Body of pancreas (tissue), 4 donors: ENCODE data around the gene CGNL1. TPM values are rescaled to one million over a fixed set of nuclear protein-coding genes. Genes with fewer than 3 reads are reported as not detected.
A peak's percentile ranks its signal among the peaks of the same experiment; 100 is the strongest.

Source experiments
- ATAC-seq: fragments of 150-250 bp; one replicate; pipeline ENCODE4 v1.9.1; 2016
- DNase-seq, 4 donors: peaks; one replicate each; pipeline ENCODE4 v3.0.0-alpha.2; 2019
- H3K27ac ChIP-seq, 4 donors: fragments of 200-600 bp; sonication (generic); 1 replicate in 3 of 4; 2 replicates in 1 of 4; pipeline versions ENCODE4 v1.5.1 to v1.6.1; 2016 to 2019; ENCODE audit warnings: mild to moderate bottlenecking in 1 of 4, mixed read lengths in 1 of 4, moderate library complexity in 1 of 4
- H3K27me3 ChIP-seq, 2 donors: fragments of 200-600 bp; sonication (generic); one replicate each; pipeline ENCODE4 v1.6.0; 2016; ENCODE audit warnings: mild to moderate bottlenecking in 1 of 2
- H3K36me3 ChIP-seq, 2 donors: fragments of 200-600 bp; sonication (generic); replicated peaks in 1 of 2; 2 replicates each; pipeline ENCODE4 v1.5.1; 2016; ENCODE audit warnings: low read depth in 2 of 2; ENCODE audit not compliant: insufficient read depth in 1 of 2
- H3K4me1 ChIP-seq: fragments of 200-600 bp; sonication (generic); one replicate; pipeline ENCODE4 v1.6.0; 2016
- H3K4me3 ChIP-seq, 2 donors: fragments of 200-600 bp; sonication (generic); 1 replicate in 1 of 2; 2 replicates in 1 of 2; pipeline ENCODE4 v1.5.1; 2016 to 2019
- H3K9me3 ChIP-seq, 3 donors: fragments of 200-600 bp; sonication (generic); 1 replicate in 2 of 3; 2 replicates in 1 of 3; pipeline ENCODE4 v1.5.1; 2016
- POLR2A ChIP-seq, 3 donors: fragments of 450-650 bp; IDR thresholded peaks; one replicate each; pipeline ENCODE4 v1.6.1; 2016; ENCODE audit warnings: antibody characterized with exemption in 3 of 3, mild to moderate bottlenecking in 2 of 3
- WGBS, 2 donors: methylation state at CpG; one replicate each; pipeline ENCODE4 v1.1.5; 2017; 5-methylcytosine and 5-hydroxymethylcytosine counted together
- intact Hi-C: fragments of 100-400 bp; cut with DNase I; formaldehyde crosslinking; loops from one replicate; pipeline ENCODE4 v1.15.1; 2023
- total RNA-seq, 2 donors: library from RNA; depleted of rRNA; stranded (reverse); fragments of >200 nt; gene quantifications; one replicate each; pipeline ENCODE4 v1.1.0, GENCODE V29; 2016
- TF ChIP-seq, protein P1 (sequence below), 7 experiments: fragments of 450-650 bp in 4 of 7; fragments of 200-600 bp in 3 of 7; sonication (generic) in 3 of 7; IDR thresholded peaks; one replicate each; pipeline ENCODE4 v1.5.1; 2016 to 2019; ENCODE audit warnings: antibody characterized with exemption in 7 of 7

CGNL1 gene
- total RNA-seq, 2 donors from 2014 or later = 24.7 to 30.6 TPM

DNA sequence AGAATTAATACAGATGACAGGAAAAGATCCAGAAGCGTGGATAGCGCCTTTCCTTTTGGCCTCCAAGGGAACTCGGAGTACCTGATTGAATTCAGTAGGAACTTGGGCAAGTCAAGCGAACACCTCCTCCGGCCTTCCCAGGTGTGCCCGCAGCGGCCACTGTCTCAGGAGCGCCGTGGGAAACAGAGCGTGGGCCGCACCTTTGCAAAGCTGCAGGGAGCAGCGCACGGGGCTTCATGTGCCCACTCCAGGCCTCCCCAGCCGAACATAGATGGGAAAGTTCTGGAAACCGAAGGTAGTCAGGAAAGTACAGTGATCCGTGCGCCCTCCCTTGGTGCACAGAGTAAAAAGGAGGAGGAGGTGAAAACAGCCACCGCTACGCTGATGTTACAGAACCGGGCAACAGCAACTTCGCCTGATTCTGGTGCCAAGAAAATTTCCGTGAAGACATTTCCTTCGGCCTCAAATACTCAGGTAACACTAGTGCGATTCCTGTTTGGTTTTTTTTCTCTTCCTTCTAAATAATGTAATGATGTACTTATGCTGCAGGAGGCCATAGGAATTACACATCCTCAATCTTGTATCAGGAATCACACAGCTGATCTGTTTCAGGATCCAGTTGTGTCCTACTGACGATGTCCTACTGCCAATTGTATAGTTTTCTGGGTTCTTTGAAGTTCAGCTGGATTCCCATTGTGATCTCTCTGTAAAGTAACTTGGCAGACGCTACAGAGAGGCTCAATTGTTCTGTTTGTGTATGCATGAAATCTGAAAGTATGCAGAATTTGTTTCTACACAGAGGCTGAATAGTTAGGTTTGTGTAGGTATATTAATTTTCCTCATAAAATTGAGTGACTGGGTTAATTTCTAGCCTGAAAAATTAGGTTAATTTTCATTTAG is 63.1 kb downstream of the CGNL1 start:
- 91 to 95% methylated on average over 20 to 26 of the region's 26 CpGs for WGBS, 2 donors
- ATAC-seq = no peak
- Histone ChIP-seq H3K4me1 (peaks cover 9% of the 10 kb centered on the region), H3K4me3 (no peak overlapping the region), H3K9me3 (no peaks in the 10 kb centered on the region), H3K36me3 (peaks cover 0 to 2% of the 10 kb centered on the region in 2 donors), H3K27ac (no peak overlapping the region), H3K27me3 (no peaks in the 10 kb centered on the region)
- TF ChIP-seq POLR2A (IDR thresholded peaks at IDR 0.05) = no peak
- TF ChIP-seq, protein P1, sequence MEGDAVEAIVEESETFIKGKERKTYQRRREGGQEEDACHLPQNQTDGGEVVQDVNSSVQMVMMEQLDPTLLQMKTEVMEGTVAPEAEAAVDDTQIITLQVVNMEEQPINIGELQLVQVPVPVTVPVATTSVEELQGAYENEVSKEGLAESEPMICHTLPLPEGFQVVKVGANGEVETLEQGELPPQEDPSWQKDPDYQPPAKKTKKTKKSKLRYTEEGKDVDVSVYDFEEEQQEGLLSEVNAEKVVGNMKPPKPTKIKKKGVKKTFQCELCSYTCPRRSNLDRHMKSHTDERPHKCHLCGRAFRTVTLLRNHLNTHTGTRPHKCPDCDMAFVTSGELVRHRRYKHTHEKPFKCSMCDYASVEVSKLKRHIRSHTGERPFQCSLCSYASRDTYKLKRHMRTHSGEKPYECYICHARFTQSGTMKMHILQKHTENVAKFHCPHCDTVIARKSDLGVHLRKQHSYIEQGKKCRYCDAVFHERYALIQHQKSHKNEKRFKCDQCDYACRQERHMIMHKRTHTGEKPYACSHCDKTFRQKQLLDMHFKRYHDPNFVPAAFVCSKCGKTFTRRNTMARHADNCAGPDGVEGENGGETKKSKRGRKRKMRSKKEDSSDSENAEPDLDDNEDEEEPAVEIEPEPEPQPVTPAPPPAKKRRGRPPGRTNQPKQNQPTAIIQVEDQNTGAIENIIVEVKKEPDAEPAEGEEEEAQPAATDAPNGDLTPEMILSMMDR (IDR thresholded peaks at IDR 0.05) = no peak
- no peak for DNase-seq
- intact Hi-C loops = loop anchor here (10.0 kb wide), 2 partner anchors 55 to 95 kb away; no protein-coding TSS in a partner anchor

DNA sequence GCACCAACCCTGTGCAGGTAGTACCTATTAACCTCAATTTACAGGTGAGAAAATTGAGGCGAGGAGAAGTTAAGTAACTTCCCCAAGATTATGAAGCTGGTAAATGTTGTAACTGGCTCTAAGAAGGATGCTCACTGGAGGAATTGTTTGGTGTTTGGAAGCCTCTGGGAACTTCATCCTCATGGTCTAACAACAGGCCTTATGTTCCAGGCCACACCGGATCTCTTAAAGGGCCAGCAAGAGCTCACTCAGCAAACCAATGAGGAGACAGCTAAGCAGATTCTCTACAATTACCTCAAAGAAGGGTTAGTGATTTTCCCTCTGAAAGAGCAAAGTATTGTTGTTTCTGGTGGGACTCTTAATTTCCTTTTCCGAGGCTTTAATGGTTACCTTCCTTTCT is 63.9 kb downstream of the CGNL1 start:
- H3K27me3 ChIP-seq = no peaks in the 10 kb centered on the region
- intact Hi-C loops = loop anchor here (10.0 kb wide), 1 partner anchor 55 kb away; no protein-coding TSS in a partner anchor
- peak overlapping the region; percentile 20 to 67 (median 30) for H3K27ac ChIP-seq
- TF ChIP-seq, protein P1 (IDR thresholded peaks at IDR 0.05) = no peak
- no peak for TF ChIP-seq POLR2A (IDR thresholded peaks at IDR 0.05)
- H3K36me3 ChIP-seq = peaks cover 0 to 2% of the 10 kb centered on the region in 2 donors
- DNase-seq (no peak), ATAC-seq (no peak)
- no peaks in the 10 kb centered on the region for H3K9me3 ChIP-seq
- 87 to 91% methylated on average over 3 of the region's 3 CpGs for WGBS, 2 donors
- H3K4me3 ChIP-seq = no peak overlapping the region
- H3K4me1 ChIP-seq = peaks cover 15% of the 10 kb centered on the region

DNA sequence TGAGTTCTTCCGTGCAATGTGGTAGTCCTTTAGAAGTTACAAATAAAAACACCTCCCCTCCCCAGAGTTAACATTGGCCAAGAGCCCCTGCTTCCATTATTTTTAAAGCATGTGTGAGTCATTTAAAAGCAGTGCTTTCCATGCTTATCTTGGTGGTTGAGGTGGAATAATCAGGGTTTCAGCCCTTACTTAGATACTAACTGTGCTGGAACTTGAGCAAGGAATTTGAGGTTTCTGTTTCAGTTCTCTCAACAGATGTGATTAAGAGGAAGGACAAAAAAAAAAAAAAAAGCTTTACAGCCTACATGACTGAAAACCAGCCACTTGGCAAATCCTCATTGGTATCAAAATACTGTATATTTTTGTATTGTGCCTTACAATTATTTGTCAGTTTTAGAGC is 64.5 kb downstream of the CGNL1 start:
- Histone ChIP-seq H3K4me1 (peaks cover 21% of the 10 kb centered on the region), H3K4me3 (no peak overlapping the region), H3K36me3 (peaks cover 0 to 2% of the 10 kb centered on the region in 2 donors), H3K9me3 (no peaks in the 10 kb centered on the region), H3K27ac (peak overlapping the region; percentile 20 to 67 (median 30)), H3K27me3 (no peaks in the 10 kb centered on the region)
- no peak for TF ChIP-seq POLR2A (IDR thresholded peaks at IDR 0.05)
- TF ChIP-seq, protein P1 (IDR thresholded peaks at IDR 0.05) = no peak
- intact Hi-C loops = loop anchor here (10.0 kb wide), 1 partner anchor 56 kb away; no protein-coding TSS in a partner anchor
- DNase-seq (no peak), ATAC-seq (peak; percentile 66)
- WGBS, 2 donors = 0% methylated on average over 1 of the region's 1 CpG

DNA sequence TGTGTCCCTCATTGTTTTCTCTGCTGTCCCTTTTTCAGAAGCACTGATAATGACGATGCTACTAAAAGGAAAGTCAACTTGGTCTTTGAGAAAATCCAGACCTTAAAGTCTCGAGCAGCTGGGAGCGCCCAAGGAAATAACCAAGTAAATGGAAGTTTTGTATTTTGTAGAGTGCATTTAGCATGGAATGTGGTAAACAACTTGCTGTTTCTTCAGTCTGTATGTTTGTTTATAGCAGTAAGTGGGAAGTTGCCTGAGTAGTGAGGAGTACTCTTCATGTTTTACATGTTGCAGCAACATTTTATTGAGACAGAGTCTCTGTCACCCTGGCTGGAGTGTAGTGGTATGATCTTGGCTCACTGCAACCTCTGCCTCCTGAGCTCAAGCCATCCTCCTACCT is 66.0 kb downstream of the CGNL1 start:
- no peaks in the 10 kb centered on the region for H3K9me3 ChIP-seq
- WGBS, 2 donors = 94 to 96% methylated on average over 3 of the region's 3 CpGs
- H3K4me1 ChIP-seq = peaks cover 21% of the 10 kb centered on the region
- H3K36me3 ChIP-seq = peaks cover 0 to 2% of the 10 kb centered on the region in 2 donors
- H3K4me3 ChIP-seq = no peak overlapping the region
- no peak for ATAC-seq
- no peaks in the 10 kb centered on the region for H3K27me3 ChIP-seq
- no peak overlapping the region for H3K27ac ChIP-seq
- intact Hi-C loops = loop anchor here (10.0 kb wide), 1 partner anchor 58 kb away; no protein-coding TSS in a partner anchor
- no peak for TF ChIP-seq POLR2A (IDR thresholded peaks at IDR 0.05)
- TF ChIP-seq, protein P1 (IDR thresholded peaks at IDR 0.05) = no peak
- DNase-seq = no peak
